ENCODE data around the gene GAL3ST1.

- TF ChIP-seq CTCF (IDR thresholded peaks at IDR 0.05), result no peak
- no peak for TF ChIP-seq EZH2 (IDR thresholded peaks at IDR 0.05)
- TF ChIP-seq EZH2phosphoT487 (IDR thresholded peaks at IDR 0.05), result no peak
Observed at GRCh38 chr22:30562366-30562765, 12.1 kb downstream of the GAL3ST1 start.

All from neural progenitor cell (in vitro differentiated cells).